OCI-LY3 (cell line): ENCODE results near the gene ZBTB43.

Experiments
- EZH2phosphoT487 ChIP-seq: fragments of 200-600 bp; shearing (Covaris generic); IDR thresholded peaks from 2 replicates; pipeline ENCODE4 v1.6.1; 2018; ENCODE audit warnings: antibody characterized with exemption, mixed run types, low read depth
- TF ChIP-seq, protein P1 (sequence below): fragments of 200-600, 300-600 bp; sonication (generic); IDR thresholded peaks from 2 replicates; pipeline ENCODE4 v1.5.1; 2014; ENCODE audit warnings: antibody characterized with exemption, low read length, low read depth

DNA sequence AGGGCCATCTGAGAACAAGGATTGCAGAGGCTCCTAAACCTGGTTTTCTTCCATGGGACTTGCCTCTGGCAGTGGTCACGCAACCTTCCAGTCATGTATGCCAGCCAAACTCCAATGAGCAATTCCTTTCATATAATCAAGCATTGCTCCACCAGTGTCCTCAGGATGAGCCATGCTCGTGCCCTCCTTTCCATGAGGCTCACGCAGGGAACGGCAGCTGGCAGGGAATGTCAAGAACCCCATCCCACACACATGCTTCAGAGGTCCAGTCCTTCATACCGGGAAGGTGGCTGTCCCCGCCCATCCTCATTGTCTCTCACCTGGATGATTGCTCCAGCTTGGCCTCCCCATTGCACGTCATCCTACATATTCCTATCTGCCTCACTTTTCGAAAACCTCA lies 42.2 kb downstream of the ZBTB43 start:
- TF ChIP-seq, protein P1, sequence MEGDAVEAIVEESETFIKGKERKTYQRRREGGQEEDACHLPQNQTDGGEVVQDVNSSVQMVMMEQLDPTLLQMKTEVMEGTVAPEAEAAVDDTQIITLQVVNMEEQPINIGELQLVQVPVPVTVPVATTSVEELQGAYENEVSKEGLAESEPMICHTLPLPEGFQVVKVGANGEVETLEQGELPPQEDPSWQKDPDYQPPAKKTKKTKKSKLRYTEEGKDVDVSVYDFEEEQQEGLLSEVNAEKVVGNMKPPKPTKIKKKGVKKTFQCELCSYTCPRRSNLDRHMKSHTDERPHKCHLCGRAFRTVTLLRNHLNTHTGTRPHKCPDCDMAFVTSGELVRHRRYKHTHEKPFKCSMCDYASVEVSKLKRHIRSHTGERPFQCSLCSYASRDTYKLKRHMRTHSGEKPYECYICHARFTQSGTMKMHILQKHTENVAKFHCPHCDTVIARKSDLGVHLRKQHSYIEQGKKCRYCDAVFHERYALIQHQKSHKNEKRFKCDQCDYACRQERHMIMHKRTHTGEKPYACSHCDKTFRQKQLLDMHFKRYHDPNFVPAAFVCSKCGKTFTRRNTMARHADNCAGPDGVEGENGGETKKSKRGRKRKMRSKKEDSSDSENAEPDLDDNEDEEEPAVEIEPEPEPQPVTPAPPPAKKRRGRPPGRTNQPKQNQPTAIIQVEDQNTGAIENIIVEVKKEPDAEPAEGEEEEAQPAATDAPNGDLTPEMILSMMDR: no peak
- TF ChIP-seq EZH2phosphoT487: no peak
